Activated CD4-positive, alpha-beta T cell treated with anti-CD3 and anti-CD28 coated beads, Interleukin-2, amount 10 ng/mL, durations not matched to agents 7 days and 5 days (primary cell): ENCODE results near the gene NBPF1. TPM values are rescaled to one million over a fixed set of nuclear protein-coding genes. Genes with fewer than 3 reads are reported as not detected.
"Not testable (repeated sequence)": the region's sequence is repeated elsewhere in the genome, so short reads cannot be mapped to it uniquely, and the experiment has no call there.

Experiments used
- CTCF ChIA-PET: fragments of 350-600 bp; sonication (Branson Sonifier 250); formaldehyde crosslinking; loops from one replicate; lab custom pipeline; 2021; ENCODE audit warnings: antibody characterized with exemption; lab: Charles Lee
- POLR2A ChIA-PET: fragments of 350-600 bp; sonication (Branson Sonifier 250); formaldehyde crosslinking; loops from one replicate; lab custom pipeline; 2021; ENCODE audit warnings: antibody characterized with exemption; lab: Charles Lee
- DNase-seq: peaks from one replicate; pipeline ENCODE4 v3.0.0-alpha.2; 2020
- H3K27ac Mint-ChIP-seq: one replicate; pipeline ENCODE4 v1.8.0; 2021; ENCODE audit warnings: mild to moderate bottlenecking, moderate library complexity, mixed read lengths
- H3K27me3 Mint-ChIP-seq: one replicate; pipeline ENCODE4 v1.8.0; 2021; ENCODE audit warnings: mixed read lengths
- H3K36me3 Mint-ChIP-seq: one replicate; pipeline ENCODE4 v1.8.0; 2021; ENCODE audit warnings: low read depth, mixed read lengths
- H3K4me1 Mint-ChIP-seq: one replicate; pipeline ENCODE4 v1.8.0; 2021; ENCODE audit warnings: mixed read lengths
- H3K4me3 Mint-ChIP-seq: one replicate; pipeline ENCODE4 v1.8.0; 2021; ENCODE audit warnings: mild to moderate bottlenecking, moderate library complexity, mixed read lengths
- H3K9me3 Mint-ChIP-seq: one replicate; pipeline ENCODE4 v1.8.0; 2021; ENCODE audit warnings: mixed read lengths
- total RNA-seq, 2 experiments: library from RNA; stranded (reverse); gene quantifications; one replicate each; pipeline ENCODE4 v1.2.3, GENCODE V29; 2021

The NBPF1 gene
- total RNA-seq, 2 experiments from 2014 or later, result 6.7 to 7.7 TPM

DNA sequence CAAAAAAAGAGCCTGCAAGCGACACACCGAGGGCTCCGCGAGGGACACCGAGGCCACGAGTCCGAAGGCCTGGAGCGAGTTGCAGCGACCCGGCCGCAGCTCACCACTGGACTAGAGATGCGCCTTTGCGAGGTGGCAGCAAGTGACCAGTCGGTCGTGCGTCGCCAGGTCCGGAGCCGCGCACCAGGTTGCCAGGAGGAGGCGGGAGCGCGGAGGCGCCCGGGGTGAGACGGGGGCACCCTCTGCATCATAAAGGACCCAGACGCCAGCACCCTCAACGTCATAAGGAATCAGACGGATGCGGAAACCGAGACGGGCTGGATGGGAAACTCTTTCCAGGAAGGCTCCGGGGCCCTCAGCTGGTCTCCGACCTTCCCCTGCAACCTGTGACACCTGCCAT lies 77.9 kb downstream of the NBPF1 start:
- H3K9me3 Mint-ChIP-seq, H3K27ac Mint-ChIP-seq, H3K4me3 Mint-ChIP-seq, POLR2A ChIA-PET, DNase-seq, H3K36me3 Mint-ChIP-seq, CTCF ChIA-PET, H3K4me1 Mint-ChIP-seq: not testable (repeated sequence)
- H3K27me3 Mint-ChIP-seq, result peaks cover 34% of the 10 kb centered on the region

DNA sequence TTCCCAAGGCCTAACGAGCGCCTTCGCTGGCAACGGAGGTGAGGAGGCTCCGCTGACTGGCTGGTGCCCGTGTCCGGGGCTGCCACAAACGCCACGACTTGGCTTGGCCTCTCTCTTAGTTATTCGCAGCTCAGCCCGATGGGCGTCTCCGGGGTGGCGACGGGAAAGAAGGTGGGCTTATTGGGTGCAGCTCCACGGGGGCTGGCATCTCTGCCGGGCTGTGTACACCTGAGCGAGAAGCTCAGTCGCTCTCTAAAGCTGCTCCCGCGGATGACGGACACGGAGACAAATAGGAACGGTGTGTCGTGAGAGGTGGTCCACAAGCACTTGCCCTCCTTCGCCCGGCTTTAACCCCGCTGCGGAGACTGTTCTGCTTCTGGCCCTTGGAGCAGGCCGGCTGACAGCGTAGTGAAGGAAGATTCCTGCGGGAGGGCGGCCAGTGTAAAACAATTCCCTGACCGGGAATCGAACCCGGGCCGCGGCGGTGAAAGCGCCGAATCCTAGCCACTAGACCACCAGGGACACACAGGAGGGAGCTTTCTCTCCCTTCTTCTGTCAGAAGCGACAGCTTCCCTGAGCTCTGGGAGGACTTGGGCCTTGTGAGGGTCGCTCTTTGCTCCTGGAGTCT lies 78.4 kb downstream of the NBPF1 start:
- H3K9me3 Mint-ChIP-seq, DNase-seq, H3K4me1 Mint-ChIP-seq, H3K36me3 Mint-ChIP-seq, H3K4me3 Mint-ChIP-seq, POLR2A ChIA-PET, CTCF ChIA-PET, H3K27ac Mint-ChIP-seq: not testable (repeated sequence)
- peaks cover 33% of the 10 kb centered on the region for H3K27me3 Mint-ChIP-seq

DNA sequence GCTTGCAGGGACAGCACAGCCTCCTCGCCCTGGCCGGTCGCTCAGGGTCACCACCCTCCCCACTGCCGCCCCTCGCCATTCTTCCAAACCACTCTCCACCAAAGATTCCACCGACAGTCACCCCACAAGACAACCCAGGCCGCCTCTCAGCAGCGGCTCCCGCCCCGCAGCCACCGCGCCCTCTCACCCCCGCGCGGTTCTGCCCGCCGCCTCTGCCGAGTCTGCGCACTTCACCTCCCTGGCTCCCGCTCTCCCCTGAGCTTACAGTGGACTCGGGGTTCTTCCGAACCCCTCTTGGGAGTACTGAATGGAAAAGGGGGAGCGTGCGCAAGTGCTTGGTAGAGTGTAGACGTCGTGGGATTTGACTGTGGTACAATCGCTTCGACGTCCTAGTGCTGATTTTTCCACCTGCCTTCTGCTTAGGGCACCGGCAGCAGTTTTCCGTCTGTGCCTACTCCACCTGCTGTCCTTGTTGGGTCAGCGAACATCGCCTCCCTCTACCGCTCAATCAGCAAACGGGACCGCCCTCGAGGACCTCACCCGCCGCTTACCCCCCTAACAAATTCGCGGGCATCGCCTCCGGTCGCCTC lies 79.0 kb downstream of the NBPF1 start:
- H3K4me3 Mint-ChIP-seq, result not testable (repeated sequence)

DNA sequence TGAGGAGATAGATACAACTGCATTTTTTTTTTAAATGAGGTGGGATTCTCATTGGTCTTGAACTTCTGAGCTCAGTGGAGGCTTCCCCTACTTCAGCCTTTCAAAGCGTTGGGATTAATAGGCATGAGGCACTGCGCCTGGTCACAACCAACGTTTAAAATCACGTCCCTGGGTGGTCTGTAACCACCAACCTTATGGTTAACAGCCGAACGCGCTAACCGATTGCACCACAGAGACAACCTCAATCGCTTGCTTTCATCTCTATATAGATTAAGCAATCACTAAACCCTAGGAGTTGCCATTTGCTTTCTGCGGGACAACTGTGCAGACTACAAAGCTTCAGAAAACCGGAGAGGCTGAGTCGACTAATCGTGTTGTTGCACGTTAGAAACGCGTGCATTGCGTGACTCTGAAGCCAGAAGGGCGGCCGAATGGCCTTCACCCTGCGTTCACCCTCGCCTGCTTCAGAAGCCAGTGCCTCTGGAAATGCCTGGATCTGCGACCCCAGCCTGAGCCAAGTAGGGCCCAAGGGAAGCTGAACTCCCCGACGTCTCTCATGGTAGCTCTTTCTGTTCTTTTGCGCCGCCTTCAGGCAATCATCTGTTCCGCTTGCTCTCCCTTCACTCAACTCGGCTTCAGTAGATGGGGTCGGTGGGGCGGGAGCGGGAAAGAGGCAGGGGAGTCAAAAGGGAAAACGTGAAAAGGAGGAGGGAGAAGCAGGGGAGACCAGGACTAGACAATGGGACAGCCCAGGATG lies 81.0 kb downstream of the NBPF1 start:
- H3K4me3 Mint-ChIP-seq, POLR2A ChIA-PET, H3K4me1 Mint-ChIP-seq, DNase-seq, H3K9me3 Mint-ChIP-seq, H3K36me3 Mint-ChIP-seq, H3K27ac Mint-ChIP-seq: not testable (repeated sequence)
- peaks cover 34% of the 10 kb centered on the region for H3K27me3 Mint-ChIP-seq
- CTCF ChIA-PET, result interaction anchor here (0.6 kb wide), 1 partner anchor 170 kb away, joined by 4 read pairs; no protein-coding TSS in a partner anchor

More for the DNA sequence above, 79.0 kb downstream of the NBPF1 start:
- DNase-seq, CTCF ChIA-PET, H3K9me3 Mint-ChIP-seq, H3K4me1 Mint-ChIP-seq, H3K36me3 Mint-ChIP-seq, POLR2A ChIA-PET, H3K27ac Mint-ChIP-seq: not testable (repeated sequence)
- peaks cover 33% of the 10 kb centered on the region for H3K27me3 Mint-ChIP-seq

DNA sequence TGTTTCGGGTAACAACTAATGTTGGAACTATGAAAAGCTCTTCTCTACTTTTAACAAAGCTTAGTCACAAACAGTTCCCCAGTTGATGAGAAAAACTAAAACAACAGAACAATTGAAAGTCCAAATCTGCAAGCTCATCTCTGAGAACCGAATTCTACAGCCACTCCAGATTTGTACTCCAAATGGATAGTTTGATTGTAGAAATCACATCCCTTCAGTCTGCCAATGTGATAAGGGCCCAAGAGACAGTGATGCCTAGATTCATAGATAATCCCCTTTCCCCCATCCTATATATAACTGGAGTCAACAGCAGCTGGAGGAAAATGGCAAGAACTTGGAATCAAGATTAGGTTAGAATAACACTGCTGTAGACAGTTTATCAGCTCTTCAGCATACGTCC lies 85.0 kb downstream of the NBPF1 start:
- H3K4me1 Mint-ChIP-seq, H3K4me3 Mint-ChIP-seq, H3K9me3 Mint-ChIP-seq, POLR2A ChIA-PET, H3K27ac Mint-ChIP-seq, H3K36me3 Mint-ChIP-seq, DNase-seq, CTCF ChIA-PET: not testable (repeated sequence)
- H3K27me3 Mint-ChIP-seq, result peaks cover 46% of the 10 kb centered on the region

DNA sequence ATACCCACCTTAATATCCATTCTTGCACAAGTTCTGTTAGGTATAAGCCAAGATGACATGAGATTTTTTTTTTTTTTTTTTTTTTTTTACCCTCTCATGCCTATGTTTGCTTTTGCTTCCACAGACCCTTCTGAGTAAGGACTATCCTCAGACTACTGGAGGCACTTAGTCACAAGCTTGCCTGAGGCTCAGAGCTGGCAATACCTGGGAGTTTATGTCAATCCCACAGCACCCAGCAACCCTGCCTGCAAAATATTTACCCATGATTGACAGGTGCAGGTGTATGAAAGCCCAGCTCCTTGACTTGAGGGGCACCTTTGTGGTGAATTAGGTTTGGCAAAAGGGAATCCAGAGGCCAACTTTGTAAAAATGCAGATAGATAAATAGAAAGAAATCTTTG lies 87.6 kb downstream of the NBPF1 start:
- POLR2A ChIA-PET, DNase-seq, H3K4me1 Mint-ChIP-seq, CTCF ChIA-PET, H3K36me3 Mint-ChIP-seq, H3K4me3 Mint-ChIP-seq, H3K9me3 Mint-ChIP-seq, H3K27ac Mint-ChIP-seq: not testable (repeated sequence)
- peaks cover 47% of the 10 kb centered on the region for H3K27me3 Mint-ChIP-seq

DNA sequence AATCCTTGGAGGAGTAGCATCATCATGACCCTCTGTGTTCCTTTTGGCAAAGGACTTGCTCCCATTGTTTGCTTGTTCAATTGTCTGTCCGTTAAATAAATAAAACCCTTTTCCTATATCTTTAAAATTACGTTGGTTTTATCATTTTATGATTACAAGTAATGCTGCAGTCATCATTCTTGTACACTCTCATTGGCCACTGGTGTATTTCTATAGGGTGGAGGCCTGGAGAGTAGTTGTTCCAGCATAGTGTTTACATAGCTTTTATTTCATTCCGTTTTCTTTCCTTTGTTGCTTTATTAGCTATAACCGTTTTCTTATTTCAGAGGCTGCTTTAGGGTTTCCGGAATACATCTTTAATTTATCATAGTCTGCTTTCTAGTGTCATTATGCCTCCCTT lies 91.7 kb downstream of the NBPF1 start:
- H3K4me1 Mint-ChIP-seq, POLR2A ChIA-PET, H3K27ac Mint-ChIP-seq, DNase-seq, H3K36me3 Mint-ChIP-seq, H3K4me3 Mint-ChIP-seq, CTCF ChIA-PET, H3K9me3 Mint-ChIP-seq: not testable (repeated sequence)
- peaks cover 59% of the 10 kb centered on the region for H3K27me3 Mint-ChIP-seq

DNA sequence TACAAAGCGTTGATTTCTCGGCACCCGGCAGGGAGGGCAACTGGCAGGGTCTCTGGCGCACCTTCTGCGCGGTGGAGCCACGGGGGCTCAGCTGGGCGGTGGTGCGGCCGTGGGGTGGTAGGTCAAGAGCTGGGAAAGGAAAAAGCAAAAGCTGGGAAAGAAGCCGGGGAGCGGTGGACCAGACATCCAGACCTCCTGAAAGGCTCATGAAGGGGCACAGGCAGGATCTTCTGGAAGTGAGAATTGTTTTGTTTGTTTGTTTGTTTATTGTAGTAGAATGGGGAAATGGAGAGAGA lies 92.1 kb downstream of the NBPF1 start:
- H3K4me1 Mint-ChIP-seq, result no peaks in the 10 kb centered on the region

DNA sequence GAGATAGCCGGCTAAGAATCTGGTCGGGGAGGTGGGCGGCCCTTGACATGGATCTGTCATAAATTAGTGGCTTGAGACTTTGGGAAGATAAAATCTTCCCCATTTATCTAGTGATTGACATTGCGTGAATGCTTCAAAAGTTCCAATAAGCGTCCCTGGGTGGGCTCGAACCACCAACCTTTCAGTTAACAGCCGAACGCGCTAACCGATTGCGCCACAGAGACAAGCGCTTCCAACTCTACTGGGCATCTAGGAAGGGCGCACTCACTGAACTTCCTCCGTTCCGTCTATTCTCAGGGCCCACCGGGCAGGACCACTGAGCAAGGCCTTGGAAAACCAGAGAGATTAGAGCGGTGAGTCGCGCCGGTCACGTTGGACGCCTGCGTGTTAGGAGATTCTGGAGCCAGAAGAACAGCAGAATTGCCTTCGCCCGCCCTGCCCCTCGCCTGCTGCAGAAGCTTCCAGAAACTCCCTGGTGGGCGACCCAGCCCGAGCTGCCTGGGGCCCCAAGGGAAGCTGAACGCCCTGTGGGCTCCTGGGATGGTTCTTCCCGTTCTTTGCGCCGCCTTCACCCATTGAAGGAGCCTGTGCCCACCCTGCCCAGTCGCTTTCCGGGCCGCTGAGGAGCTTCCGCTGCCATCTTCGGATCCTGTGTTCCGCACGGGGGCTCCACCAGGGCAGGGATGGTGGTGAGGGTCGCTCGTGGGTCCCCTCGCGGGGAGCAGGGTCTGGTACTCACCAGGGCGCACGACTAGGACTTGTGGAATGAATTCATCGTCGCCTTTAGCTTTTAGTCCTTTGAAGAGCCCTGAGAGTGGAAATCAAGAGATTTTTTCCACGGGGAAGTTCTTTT lies 92.7 kb downstream of the NBPF1 start:
- POLR2A ChIA-PET, H3K36me3 Mint-ChIP-seq, H3K4me1 Mint-ChIP-seq, DNase-seq, H3K4me3 Mint-ChIP-seq, H3K27ac Mint-ChIP-seq, CTCF ChIA-PET, H3K9me3 Mint-ChIP-seq: not testable (repeated sequence)
- H3K27me3 Mint-ChIP-seq, result peaks cover 51% of the 10 kb centered on the region

More for the DNA sequence above, 92.1 kb downstream of the NBPF1 start:
- no peaks in the 10 kb centered on the region for H3K9me3 Mint-ChIP-seq
- ChIA-PET POLR2A (no interaction called here), CTCF (no interaction called here)
- H3K4me3 Mint-ChIP-seq, result no peak overlapping the region
- no peaks in the 10 kb centered on the region for H3K36me3 Mint-ChIP-seq
- peaks cover 56% of the 10 kb centered on the region for H3K27me3 Mint-ChIP-seq
- no peak overlapping the region for H3K27ac Mint-ChIP-seq
- DNase-seq, result no peak

DNA sequence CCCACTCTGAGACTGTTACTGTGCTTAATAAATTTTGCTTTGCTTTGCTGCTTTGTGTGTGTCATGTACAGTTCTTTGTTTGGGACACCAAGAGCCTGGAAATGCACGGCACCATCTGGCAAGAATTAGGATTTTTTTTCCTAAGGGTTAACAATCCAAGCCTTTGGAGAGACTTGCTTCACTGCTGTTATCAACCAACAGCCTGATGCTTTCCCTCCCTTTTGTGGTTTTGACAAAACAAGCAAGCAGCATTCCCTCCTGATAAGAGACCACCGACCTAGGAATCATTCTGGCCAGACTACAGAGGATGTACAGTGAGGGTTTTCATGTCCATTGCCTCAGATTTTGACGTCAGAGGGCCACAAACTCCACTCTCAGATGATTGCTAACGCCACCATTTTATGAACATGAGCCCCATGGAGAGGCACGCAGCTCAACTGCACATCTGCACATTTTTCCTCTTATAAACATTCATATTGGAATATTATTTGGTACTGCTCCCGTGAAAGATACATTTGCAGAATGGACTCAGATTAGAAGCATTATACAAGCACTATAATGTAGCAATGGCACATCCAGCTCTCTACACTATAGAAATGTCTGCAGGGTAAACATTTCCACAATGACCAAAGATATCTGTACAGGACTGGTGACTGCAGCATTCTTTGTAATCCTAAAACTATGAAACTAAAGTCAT lies 94.0 kb downstream of the NBPF1 start:
- POLR2A ChIA-PET, H3K36me3 Mint-ChIP-seq, CTCF ChIA-PET, H3K4me3 Mint-ChIP-seq, H3K27ac Mint-ChIP-seq, H3K4me1 Mint-ChIP-seq, H3K9me3 Mint-ChIP-seq, DNase-seq: not testable (repeated sequence)
- peaks cover 44% of the 10 kb centered on the region for H3K27me3 Mint-ChIP-seq

DNA sequence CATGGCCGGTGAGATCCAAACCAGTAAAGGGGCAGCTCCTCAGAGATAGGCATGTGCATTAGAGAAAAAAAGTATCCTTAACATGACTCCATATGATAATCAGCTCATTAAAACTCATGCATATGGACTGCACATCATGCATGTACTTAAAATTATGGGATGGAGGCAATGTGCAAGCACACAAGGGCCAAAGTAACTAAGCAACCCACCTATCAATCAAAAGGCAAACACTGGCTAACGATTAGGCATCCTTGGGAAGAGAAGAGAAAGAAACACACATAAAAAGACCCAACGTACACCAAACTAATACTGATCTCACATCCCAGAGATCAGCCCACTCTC lies 94.5 kb downstream of the NBPF1 start:
- H3K9me3 Mint-ChIP-seq, POLR2A ChIA-PET, H3K4me3 Mint-ChIP-seq, H3K27ac Mint-ChIP-seq, CTCF ChIA-PET, H3K36me3 Mint-ChIP-seq, H3K4me1 Mint-ChIP-seq, DNase-seq: not testable (repeated sequence)
- peaks cover 41% of the 10 kb centered on the region for H3K27me3 Mint-ChIP-seq

DNA sequence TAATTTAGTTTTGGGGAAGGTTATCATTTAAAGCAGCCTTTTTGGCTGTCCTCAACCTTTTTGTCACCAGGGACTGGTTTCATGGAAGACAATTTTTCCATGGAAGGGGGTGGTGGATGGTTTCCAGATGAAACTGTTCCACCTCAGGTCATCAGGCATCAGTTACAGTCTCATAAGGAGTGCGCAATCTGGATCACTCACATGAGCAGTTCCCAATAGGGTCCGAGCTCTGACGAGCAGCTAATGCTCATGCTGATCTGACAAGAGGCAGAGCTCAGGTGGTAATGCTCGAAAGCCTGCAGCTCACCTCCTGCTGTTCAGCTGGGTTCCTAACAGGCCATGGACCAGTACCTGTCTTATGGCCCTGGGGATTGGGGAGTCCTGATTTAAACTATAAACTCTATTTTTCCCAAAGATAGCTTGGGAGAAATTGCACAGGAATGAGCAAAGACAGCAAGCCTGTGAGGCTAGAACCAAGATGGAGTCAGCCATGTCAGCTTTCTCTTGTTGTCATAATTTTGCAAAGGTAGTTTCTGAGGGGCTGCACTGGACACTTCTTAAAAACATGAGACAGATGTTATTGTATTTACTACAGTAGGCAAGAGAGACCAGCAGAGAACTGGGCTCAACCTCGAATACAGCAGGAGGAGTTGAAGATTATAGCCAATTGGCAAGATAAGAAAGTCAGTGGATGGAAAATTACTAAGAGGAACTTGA lies 96.5 kb downstream of the NBPF1 start:
- H3K4me1 Mint-ChIP-seq, POLR2A ChIA-PET, H3K27ac Mint-ChIP-seq, CTCF ChIA-PET, H3K36me3 Mint-ChIP-seq, H3K4me3 Mint-ChIP-seq, DNase-seq, H3K9me3 Mint-ChIP-seq: not testable (repeated sequence)
- peaks cover 32% of the 10 kb centered on the region for H3K27me3 Mint-ChIP-seq
